ENCODE data around the gene ZNF431. TPM values are rescaled to one million over a fixed set of nuclear protein-coding genes. Genes with fewer than 3 reads are reported as not detected.

The ZNF431 gene
- total and polyA plus RNA-seq, 9 of the 15 experiments (the other 6 are each of a cell fraction or from before 2014, with no cell fraction given), result 3.3 to 24.8 (median 13.5) TPM

DNA sequence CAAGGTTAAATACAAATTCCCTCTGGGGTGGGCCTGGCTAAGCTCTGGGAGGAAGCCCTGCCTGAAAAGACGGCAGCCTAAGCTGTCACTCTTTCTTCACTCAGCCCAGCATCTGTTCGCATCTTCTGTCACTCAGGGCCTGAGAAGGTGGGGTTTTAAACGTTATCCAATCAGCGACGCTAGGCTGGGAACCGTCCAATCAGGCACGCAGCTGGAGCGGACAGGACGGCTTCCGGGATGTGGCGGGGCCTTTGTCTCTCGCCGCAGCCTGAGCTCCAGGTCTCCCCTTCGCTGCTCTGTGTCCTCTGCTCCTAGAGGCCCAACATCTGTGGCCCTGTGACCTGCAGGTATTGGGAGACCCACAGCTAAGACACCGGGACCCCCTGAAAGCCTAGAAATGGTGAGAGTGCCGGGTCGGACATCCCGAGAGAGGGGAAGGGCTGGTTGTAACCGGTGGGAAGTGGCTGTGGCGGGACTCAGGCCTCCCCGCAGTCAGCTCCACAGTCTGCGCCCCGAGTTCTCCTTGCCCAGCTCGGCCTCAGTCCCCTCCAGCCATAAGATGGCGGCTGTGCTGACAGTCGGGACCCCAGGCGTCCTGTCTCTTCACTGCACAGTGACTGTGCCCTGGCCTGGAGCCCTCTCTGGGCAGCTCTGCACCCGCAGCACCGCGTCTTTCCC lies at the start of gene ZNF431 (continued):
- TF ChIP-seq CBFB (CRISPR knock-in tag; IDR thresholded peaks at IDR 0.05), result no peak
- TF ChIP-seq RBBP5 (IDR thresholded peaks at IDR 0.05; ENCODE audit: borderline replicate concordance, insufficient read depth, low read length, poor library complexity, severe bottlenecking), result peak; percentile 79
- TF ChIP-seq CREM (IDR thresholded peaks at IDR 0.05; ENCODE audit: low read depth), result peak; percentile 68
- no peak for TF ChIP-seq E4F1 (CRISPR knock-in tag; IDR thresholded peaks at IDR 0.05; ENCODE audit: borderline replicate concordance)
- TF ChIP-seq GABPA (tag; conservative IDR thresholded peaks at IDR 0.05; ENCODE audit: low read depth), result peak; percentile 84
- peak; percentile 27; the same call in 1 of the 2 replicates for TF ChIP-seq GTF2F1 (IDR thresholded peaks at IDR 0.05; ENCODE audit: low read depth, low read length)
- TF ChIP-seq ZBTB9 (CRISPR knock-in tag; IDR thresholded peaks at IDR 0.05), result 0 out of 2 replicates have a peak, but pooled peaks have one; percentile 46
- TF ChIP-seq ELF1 (tag; IDR thresholded peaks at IDR 0.05), result peak; percentile 85
- TF ChIP-seq MEIS2 (IDR thresholded peaks at IDR 0.05; ENCODE audit: partially characterized antibody), result peak; percentile 90
- no peak for TF ChIP-seq FOXP4 (CRISPR knock-in tag; IDR thresholded peaks at IDR 0.05; ENCODE audit: borderline replicate concordance)
- peak; percentile 92 for TF ChIP-seq KDM5B (IDR thresholded peaks at IDR 0.05; ENCODE audit: insufficient replicate concordance, low read depth, low read length)
- 0 out of 2 replicates have a peak, but pooled peaks have one; percentile 27 for TF ChIP-seq ZNF583 (CRISPR knock-in tag; IDR thresholded peaks at IDR 0.05)
